ENCODE data around the gene IMPA2.
"Not testable (repeated sequence)": the region's sequence is repeated elsewhere in the genome, so short reads cannot be mapped to it uniquely, and the experiment has no call there.

IMPA2 gene

DNA sequence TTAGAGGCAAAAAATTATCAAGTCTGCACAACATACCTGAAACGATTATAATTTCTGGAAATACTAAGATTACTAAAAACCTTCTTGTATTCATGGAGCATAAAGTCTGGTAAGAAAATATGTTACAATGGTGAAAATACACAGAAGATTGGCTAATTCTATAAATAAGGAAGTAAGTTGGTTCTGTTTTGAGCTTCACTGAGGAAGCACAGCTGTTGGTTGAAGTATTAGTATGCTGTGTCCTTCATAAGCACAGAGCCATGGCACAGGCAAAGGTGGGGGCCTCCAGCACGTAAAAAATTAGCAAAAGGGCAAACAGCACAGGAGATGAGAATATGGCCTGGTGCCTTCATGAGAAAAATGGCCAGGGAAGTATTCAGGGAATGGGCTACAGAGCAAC, 72.0 kb downstream of the IMPA2 start:
- DNase-seq, result peak; percentile 69 to 72

- DNase-seq, result no peak
These were observed 75.0 kb downstream of the IMPA2 start for GRCh38 chr18:12056034-12056883.

DNA sequence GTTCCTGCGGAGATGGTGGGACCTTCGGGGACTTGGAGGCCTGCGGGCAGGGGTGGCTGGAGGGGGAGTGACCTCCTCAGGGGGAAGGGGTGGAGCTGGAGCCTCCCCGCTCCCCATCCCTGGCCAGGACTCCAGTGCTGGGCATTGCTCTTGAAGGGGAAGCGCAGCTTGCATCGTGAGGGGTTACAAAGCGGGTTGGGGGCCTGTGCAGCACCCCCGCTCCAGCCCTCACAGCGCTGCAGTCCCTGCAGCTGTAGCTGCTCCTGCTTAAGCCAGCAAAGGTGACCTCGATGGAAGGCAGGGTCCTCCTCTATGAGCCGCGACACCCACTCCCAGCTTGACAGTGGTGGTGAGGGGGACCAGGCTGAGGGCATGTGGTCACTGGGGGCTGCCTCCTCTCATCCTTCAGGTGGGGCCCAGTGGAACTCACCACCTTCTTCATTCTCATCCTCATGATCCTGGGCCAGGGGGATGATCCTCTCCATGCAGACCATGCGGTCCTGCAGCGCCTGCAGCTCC, 75.6 kb downstream of the IMPA2 start:
- no peak for DNase-seq

DNA sequence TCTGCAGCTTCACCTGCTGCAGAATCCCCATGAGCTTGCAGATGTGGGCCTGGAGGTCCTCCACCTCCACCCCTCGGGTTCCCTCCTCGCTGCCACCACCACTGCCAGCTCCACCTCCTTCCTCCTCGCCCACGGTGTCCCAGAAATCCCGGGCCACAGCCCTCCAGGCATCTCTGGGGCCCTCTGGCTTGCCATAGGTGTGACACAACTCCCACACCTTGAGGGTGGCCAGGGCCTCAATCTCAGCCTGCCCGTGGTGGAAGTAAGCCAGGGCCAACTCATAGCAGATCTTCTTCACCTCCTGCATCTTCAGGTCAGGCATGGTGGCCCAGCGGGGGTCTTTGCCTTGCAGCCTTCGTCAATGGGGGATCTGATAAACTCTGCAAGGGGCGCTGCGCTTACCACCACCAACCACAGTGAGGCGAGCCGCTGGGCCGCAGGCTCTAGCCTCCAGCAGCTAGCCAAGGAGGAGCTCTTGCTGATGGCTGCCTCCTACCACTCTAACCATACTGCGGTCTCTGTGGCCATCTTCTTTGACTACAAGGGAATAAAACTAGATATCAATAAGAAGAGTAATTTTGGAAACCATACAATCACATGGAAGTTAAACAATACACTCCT, 76.2 kb downstream of the IMPA2 start:
- DNase-seq, result no peak

GRCh38 chr18:12059334-12060181, 78.3 kb downstream of the IMPA2 start:
- no peak for DNase-seq

DNA sequence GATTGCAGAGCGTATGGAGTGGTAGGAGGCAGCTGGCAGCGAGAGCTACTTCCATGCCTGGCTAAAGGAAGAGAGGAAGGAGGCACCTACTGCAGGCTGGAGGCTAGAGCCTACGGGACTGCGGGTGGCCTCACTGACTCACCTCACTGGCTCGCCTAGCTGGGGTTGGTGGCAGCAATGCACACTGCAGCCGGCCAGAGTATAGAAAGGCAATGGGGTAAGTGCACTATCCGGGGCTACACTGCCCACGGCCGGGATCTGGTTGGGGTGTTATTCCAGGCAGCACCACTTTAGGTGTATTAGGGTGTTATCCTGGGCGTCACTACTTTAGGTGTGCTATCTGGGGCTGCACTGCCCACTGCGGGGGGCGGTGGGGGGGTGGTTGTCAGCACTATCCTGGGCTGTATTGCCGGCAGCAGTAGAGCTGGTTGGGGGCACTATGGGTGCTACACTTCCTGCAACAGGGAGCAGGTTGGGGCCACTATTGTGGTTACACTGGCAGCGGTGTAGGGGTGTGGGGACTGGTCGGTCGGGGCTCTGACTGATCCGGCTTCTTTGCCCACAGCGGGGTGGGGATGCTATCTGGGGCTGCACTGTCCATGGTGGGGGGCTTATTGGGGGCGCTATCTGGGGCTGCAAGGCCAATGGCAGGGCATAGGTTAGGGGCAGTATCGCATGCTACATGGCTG, 79.0 kb downstream of the IMPA2 start:
- DNase-seq, result no peak

DNA sequence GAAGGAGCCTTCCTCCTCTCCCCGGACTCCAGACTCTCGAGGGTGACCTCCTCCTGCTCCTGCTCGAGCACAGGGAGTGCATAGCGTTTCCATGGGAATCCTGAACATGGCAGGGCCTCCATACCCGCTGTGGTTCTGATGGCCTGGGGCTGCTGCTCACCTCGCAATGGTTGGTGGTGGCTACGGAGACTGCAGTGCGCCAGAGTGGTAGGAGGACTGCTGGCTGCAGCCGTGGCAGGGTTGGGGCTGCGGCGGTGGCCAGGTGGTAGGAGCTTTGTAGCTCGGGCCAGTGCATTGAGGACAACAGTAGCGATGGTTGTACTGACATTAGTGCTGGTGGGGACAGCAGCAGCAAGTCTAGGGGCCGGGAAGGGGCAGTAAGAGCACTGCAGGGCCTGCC, 80.4 kb downstream of the IMPA2 start:
- no peak for DNase-seq

DNA sequence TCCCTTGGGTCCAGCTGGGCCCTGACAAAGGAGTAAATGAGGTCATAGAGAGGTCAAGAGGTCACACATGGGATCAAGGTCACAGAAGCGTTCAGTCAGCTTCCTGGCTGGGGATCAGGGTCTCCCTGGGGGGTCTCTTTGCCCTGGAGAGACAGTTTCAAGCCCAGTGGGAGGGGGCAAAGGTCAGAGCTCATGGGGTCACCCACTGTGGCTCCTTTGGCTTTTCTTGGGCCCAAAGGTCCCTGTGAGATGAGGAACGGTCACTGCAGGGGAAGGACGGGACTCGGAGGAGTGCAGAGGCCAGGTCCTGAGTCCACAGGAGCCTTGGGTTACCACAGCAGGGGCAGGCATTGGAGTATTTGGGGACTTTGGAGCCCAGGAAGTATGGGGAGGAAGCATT, 81.7 kb downstream of the IMPA2 start:
- DNase-seq, result no peak

GRCh38 chr18:12064086-12064763, 82.9 kb downstream of the IMPA2 start:
- no peak for DNase-seq

DNA sequence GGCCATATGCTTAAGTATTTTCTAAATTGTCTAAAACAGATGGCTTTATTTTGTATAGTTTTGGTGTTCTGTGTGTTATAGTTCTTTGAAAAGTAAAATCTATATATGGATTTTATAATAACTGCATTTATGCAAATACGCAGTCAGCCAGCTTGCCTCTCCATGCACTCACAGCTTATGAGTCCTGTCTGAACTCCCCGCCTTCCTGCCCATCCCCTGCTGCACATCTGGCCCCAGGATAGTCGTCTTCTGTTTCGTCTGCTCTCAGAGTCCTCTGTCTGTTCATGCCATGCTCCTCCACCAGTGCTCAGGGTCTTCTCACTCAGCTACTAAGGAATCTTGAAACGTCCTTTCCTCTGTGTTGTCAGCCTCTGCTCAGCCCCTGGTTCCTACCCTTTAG, 84.1 kb downstream of the IMPA2 start:
- DNase-seq, result no peak

GRCh38 chr18:12066910-12067511, 85.7 kb downstream of the IMPA2 start:
- DNase-seq, result no peak

- no peak for DNase-seq
These were observed 86.4 kb downstream of the IMPA2 start for GRCh38 chr18:12067671-12068070.

GRCh38 chr18:12068316-12068949, 87.1 kb downstream of the IMPA2 start:
- not testable (repeated sequence) for DNase-seq

- DNase-seq, result no peak
These were observed 87.6 kb downstream of the IMPA2 start for GRCh38 chr18:12068950-12069320.

GRCh38 chr18:12071066-12071465, 89.8 kb downstream of the IMPA2 start:
- DNase-seq, result not testable (repeated sequence)

DNA sequence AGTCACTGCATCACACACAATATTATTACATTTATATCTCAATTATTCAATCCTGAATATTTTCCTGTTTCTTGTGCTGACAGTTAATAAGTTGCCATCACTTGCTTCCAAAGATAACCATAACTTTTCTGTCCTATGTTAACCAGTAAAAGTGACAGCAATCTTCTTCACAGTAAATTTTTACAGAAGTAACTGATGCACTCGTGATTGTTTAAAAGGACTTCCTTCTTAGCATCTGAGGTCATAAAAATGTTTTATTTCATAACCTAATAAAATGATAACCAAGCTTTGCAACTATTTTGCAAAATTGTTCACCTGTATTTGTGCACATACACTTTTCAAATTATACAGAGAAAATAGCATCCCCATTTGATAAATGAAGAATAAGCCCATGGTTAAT, 91.7 kb downstream of the IMPA2 start:
- DNase-seq, result no peak

GRCh38 chr18:12074736-12075135, 93.4 kb downstream of the IMPA2 start:
- no peak for DNase-seq

GRCh38 chr18:12076424-12077140, 95.3 kb downstream of the IMPA2 start:
- no peak for DNase-seq

DNA sequence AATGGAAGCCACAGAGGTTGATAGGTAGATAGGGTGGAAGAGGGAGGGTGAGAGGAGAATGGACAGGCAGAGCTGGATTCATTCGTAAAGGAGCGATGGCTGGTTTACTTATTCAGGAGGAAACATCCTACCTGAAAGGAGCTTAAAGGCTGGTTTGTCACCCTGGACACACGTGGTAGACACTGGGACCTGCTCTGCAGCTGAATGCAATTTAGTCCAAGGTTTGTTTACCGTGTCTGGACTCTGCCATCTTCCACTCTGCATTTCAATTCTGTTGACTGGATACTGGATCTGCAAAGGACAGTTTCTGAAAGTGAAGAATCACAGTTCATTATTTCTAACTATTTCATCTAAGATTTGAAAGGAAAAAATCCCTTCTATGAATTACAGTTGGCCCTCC, 96.7 kb downstream of the IMPA2 start:
- not testable (repeated sequence) for DNase-seq

- DNase-seq, result no peak
These were observed 98.4 kb downstream of the IMPA2 start for GRCh38 chr18:12079491-12080237.

All from AML-193 (cell line).